NCI-H748 (cell line): ENCODE measurements around the gene HOATZ.

Experiments used
- DNase-seq: peaks from one replicate; lab custom pipeline; 2025; ENCODE audit not compliant: unreplicated experiment; lab: John Stamatoyannopoulos, UW

The HOATZ gene

DNA sequence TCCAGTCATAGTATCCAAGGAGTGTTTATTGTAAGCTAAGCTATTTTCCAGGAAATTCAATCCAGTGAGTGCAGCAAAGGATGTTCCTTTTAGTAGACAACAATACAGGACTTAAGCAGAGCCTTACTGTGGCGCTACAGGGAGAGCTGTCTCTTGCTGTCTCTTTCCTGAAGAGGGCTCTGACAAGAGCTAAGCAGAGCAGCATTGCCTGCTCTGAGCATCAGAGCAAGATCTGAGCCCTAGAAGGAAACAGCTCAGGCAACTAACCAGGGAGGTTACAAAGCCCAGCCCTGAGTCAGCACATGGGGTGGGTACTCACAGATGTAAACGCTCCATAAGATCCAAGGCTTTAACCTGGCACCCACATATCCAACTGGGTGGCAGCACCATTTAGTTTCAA lies 33.9 kb downstream of the HOATZ start:
- no peak for DNase-seq

GRCh38 chr11:111549196-111549868 lies 34.8 kb downstream of the HOATZ start:
- DNase-seq: no peak

DNA sequence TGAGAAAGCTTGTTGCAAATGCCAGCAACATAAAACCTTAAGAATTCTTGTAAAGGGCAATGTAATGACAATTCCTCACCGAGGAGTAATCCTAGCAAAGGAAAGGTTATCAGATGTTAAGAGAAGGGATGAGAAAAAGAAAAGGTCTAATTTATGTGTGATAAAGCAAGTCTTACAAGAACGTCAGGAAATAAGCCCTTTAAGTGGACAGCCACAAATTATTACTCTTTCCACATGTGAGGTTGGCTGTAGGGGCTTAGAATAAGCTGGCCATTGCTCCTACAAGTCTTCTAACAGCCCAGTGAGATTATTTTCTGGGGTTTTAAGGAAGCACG lies 35.3 kb downstream of the HOATZ start:
- DNase-seq: no peak

- no peak for DNase-seq
These were observed 35.7 kb downstream of the HOATZ start for GRCh38 chr11:111550258-111550657.

DNA sequence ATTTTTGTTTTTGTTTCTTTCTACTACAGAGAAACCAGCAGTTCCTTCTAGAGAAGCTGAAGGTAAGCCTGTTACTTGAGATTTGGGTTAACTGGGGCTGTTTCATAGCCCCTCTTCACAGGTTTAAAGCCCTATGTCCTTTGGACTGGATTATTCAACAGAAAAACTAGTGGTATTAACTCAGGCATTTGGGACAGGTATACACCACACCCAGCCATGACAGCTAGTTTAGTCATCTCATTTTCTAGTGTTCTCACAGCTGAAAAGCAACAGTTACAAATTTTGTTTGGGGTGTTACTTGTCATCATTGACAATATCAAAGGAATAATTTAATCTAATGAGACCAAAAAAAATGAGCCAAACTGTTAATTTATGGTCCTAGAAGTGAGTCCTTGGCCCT lies 40.0 kb downstream of the HOATZ start:
- DNase-seq: no peak

GRCh38 chr11:111555255-111555654 lies 40.7 kb downstream of the HOATZ start:
- no peak for DNase-seq

- no peak for DNase-seq
These were observed 43.0 kb downstream of the HOATZ start for GRCh38 chr11:111557425-111558111.

GRCh38 chr11:111559800-111560464 lies 45.4 kb downstream of the HOATZ start:
- no peak for DNase-seq

- DNase-seq: no peak
These were observed 46.2 kb downstream of the HOATZ start for GRCh38 chr11:111560800-111561199.

GRCh38 chr11:111561306-111561705 lies 46.7 kb downstream of the HOATZ start:
- no peak for DNase-seq

DNA sequence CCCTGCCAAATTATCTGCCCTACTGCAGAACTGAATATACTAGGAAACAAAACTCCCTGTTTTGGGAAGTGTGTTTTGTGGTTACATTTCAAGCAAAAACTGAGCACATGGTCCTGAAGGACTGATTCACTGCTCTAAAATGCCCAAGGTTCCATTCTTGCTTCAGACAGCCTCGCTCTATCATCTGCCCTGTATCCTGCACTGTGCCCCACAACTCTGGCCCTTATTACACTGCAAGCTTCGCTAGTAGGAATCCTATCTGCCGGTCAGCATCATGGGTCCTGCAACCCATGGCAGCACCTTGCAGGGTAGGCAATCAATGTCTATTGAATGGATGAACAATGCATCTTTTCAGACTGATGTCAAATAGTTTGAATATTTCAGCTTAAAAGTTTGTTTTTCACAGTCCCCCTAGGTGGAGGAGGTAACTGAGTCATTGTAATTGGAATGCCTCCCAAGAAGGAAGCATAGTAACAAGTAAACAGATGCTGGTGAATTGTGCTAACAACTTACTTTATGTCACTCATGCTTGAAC lies 47.3 kb downstream of the HOATZ start:
- no peak for DNase-seq

DNA sequence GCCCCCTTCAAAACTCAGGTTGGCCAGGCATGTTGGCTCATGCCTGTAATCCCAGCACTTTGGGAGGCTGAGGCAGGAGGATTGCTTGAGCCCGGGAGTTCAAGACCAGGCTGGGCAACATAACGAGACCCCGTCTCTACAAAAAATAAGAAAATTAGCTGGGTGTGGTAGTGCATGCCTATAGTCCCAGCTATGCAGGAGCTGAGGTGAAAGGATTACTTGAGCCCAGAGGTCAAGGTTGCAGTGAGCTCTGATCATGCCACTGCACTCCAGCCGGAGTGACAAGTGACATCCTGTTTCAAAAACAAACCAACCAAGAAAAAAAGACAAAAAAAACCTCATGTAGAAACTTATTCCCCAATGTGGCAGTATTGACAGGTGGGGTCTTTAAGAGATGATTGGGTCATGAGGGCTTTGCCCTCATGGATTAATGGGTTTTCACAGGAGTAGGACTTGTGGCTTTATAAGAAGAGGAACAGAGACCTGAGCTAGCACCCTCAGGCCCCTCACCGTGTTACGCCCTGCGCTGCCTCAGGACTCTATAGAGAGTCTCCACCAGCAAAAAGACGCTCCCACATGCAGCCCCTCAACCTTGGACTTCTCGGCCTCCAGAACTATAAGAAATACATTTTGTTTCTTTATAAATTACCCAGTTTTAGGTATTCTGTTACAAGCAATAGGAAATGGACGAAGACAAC lies 48.3 kb downstream of the HOATZ start:
- no peak for DNase-seq

- DNase-seq: peak; percentile 53
These were observed 50.6 kb downstream of the HOATZ start for GRCh38 chr11:111565114-111565720.

GRCh38 chr11:111566324-111566723 lies 51.7 kb downstream of the HOATZ start:
- no peak for DNase-seq

DNA sequence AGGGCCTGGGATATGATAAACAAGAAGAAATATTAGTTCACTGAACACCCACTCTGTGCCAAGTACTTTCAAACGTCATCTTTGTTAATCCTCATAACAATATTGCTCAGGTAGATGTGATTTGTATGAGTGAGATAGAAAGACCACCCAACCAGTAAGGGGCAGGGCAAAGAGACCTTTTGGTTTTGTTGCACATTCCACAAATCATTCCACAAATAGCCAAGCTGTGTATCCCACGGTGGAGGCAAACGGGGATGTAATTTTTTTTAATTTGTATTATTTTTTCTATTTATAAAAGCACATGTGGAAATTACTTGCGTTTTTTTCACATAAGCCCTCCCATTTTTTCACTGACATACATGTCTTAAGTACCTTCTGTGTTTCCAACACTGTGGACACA lies 54.9 kb downstream of the HOATZ start:
- no peak for DNase-seq

DNA sequence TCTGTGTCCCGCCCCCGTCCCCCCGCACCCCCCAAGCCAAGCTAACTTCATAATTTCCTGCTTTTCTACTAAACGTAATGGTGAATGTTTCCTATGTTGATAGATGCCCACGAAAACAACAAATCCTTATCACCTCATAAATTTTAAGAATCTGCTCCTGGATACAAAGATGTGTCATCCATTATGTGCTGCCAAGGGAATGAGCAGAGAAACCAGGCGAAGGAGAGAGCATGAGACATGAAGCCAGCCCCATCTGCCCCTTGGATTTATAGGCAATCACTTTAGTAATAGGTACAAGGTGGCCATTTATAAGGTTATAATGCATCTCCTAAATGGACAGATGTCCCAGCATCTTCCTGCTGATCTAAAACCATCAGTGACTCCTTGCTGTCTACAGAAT lies 56.2 kb downstream of the HOATZ start:
- no peak for DNase-seq

GRCh38 chr11:111571829-111572501 lies 57.4 kb downstream of the HOATZ start:
- DNase-seq: no peak

GRCh38 chr11:111572581-111572980 lies 58.0 kb downstream of the HOATZ start:
- no peak for DNase-seq

DNA sequence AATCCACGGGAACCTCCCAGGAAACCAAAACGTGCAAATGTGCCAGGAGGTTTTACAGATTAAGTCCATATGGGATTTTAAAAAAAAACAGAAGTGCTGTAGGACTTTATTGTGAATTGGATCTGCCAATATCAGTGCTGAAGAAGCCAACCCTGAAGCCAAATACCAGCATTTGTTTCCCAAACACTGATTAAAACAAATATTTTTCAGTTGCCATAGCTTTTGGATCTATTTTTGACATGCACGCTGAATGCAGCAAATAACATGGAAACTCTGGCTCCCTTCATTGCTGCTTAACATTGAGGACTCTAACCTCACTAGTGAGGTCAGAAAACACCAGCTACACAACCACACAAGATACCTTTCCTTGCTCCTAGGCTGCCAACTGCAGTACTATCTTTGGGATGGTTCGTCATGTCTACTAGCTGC lies 59.3 kb downstream of the HOATZ start:
- peak; percentile 7 for DNase-seq

DNA sequence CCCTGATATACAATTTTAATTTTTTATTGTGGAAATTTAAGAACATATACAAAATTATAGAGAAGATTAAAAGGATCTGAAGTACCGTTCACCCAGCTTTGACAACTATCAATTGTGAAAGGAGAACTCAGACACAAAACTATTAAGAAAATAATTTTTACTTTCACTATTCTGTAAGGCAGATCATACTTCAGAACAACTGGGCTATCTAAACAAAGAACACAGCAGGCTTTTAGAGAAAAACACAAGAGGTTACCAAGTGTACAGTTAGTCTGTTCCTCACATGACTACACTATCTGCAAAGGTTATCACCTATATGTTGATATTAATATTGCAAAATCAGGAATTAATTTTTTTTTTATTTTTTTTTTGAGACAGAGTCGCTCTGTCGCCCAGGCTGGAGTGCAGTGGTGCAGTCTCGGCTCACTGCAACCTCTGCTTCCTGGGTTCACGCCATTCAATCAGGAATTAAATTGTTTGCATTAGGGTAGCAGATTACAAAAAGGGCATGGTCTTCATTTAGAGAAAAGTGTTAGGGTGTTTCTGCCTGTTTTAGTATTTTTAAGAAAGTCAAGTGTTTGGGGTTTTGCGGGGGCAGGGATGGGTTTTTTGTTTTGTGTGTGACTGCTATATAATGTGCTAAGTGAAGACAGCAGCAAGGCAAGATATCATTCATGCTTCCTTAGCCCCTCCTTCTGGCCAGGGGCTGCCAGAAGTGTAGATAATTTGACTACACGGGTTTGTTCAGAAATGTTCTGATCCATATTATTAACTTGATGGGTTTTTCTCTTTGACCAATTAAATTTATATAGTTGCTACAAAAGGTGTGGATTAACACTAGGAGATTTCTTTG lies 60.0 kb downstream of the HOATZ start:
- peak; percentile 44 for DNase-seq
